K562 (cell line): Measurements from ENCODE around the gene IL17REL. TPM values are rescaled to one million over a fixed set of nuclear protein-coding genes. Genes with fewer than 3 reads are reported as not detected.

ENCODE experiments used
- BCOR ChIP-seq: fragments of 450-650 bp; IDR thresholded peaks from 2 replicates; pipeline ENCODE4 v1.6.1; 2016
- E2F1 ChIP-seq: sonication (generic); formaldehyde crosslinking; IDR thresholded peaks from 2 replicates; pipeline ENCODE4 v1.8.1; 2023; ENCODE audit warnings: mild to moderate bottlenecking, missing genetic modification reagents, moderate library complexity
- EP300 ChIP-seq: IDR thresholded peaks from 2 replicates; pipeline ENCODE4 v1.6.1; 2012; ENCODE audit warnings: low read length, improper control_type of control experiment
- IRF2 ChIP-seq: sonication (generic); formaldehyde crosslinking; IDR thresholded peaks from 2 replicates; pipeline ENCODE4 v1.8.1; 2022; ENCODE audit warnings: mild to moderate bottlenecking, missing genetic modification reagents
- KHSRP ChIP-seq: fragments of 450-650 bp; IDR thresholded peaks from 2 replicates; pipeline ENCODE4 v1.6.1; 2017
- MCM3 ChIP-seq: fragments of 450-650 bp; IDR thresholded peaks from 2 replicates; pipeline ENCODE4 v1.6.1; 2016
- MGA ChIP-seq: fragments of 450-650 bp; IDR thresholded peaks from 2 replicates; pipeline ENCODE4 v1.6.1; 2016; ENCODE audit warnings: mild to moderate bottlenecking, moderate library complexity
- MXD1 ChIP-seq: fragments of 250-450 bp; sonication (Bioruptor Pico); IDR thresholded peaks from 2 replicates; pipeline ENCODE4 v1.8.0; 2021; ENCODE audit warnings: borderline replicate concordance, mild to moderate bottlenecking, moderate library complexity; ENCODE audit not compliant: poor library complexity, severe bottlenecking
- NFXL1 ChIP-seq: fragments of 450-650 bp; formaldehyde crosslinking; IDR thresholded peaks from 2 replicates; pipeline ENCODE4 v1.4.0; 2021; ENCODE audit warnings: mild to moderate bottlenecking
- ZNF592 ChIP-seq: fragments of 450-650 bp; IDR thresholded peaks from 2 replicates; pipeline ENCODE4 v1.6.1; 2017; ENCODE audit warnings: antibody characterized with exemption, mild to moderate bottlenecking
- polyA plus RNA-seq, 8 experiments: library from polyadenylated mRNA; depleted of rRNA in 4 of 8; stranded (reverse) in 5 of 8; unstranded in 3 of 8; fragments of >200 nt; fragmentation: Nextera tagmentation in 2 of 8; fragmentation: Illumina TruSeq in 1 of 8; extraction: Ambion mirVana in 2 of 8; extraction: Trizol in 1 of 8; gene quantifications; 2 replicates each; pipeline versions ENCODE4 v1.2.1 to v1.2.3, GENCODE V29; 2011 to 2014; ENCODE audit warnings: inconsistent platforms in 1 of 8, missing spikeins in 1 of 8
- total RNA-seq, 7 experiments: library from RNA; depleted of rRNA in 6 of 7; stranded (reverse); fragments of >200 nt in 6 of 7; fragmentation: Illumina TruSeq in 2 of 7; extraction: Trizol in 2 of 7; gene quantifications; 2 replicates each; pipeline versions ENCODE4 v1.2.1 to v1.2.3, GENCODE V29; 2011 to 2021; ENCODE audit warnings: low replicate concordance in 1 of 7

IL17REL gene
- total and polyA plus RNA-seq, 9 of the 15 experiments (the other 6 are each of a cell fraction or from before 2014, with no cell fraction given): 0.05 to 0.42 (median 0.11) TPM; not detected in 4

- TF ChIP-seq MGA (peak; percentile 83), BCOR (no peak), KHSRP (no peak), ZNF592 (peak; percentile 27), EP300 (peak; percentile 79), MXD1 (no peak), IRF2 (CRISPR knock-in tag) (no peak), E2F1 (CRISPR knock-in tag) (no peak), NFXL1 (CRISPR knock-in tag) (no peak), MCM3 (no peak)
Measured at GRCh38 chr22:49970528-49971231, 41.9 kb downstream of the IL17REL start (continued).
